ENCODE data around the gene KCNJ2.

Gene KCNJ2

DNA sequence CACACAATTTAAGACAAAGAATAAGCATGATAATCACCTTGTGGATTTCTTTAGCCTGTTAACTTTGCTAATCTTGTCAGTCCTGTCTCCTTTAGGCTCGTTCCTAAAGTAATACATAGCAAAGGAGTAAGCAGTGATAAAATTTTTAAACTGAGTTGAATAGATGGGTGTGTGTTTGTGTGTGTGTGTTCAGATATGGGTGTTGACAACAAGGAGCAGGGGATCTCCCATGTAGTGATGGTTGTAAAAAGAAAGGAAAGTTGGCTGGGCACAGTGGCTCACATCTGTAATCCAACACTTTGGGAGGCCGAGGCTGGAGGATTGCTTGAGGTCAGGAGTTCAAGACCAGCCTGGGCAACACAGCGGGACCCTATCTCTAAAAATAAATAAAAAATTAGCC is 44.6 kb upstream of the KCNJ2 start:
- H3K4me3 ChIP-seq (ENCODE audit: low read depth, low read length) = no peak overlapping the region
- in situ Hi-C loops (cut with HindIII; ENCODE audit: low sequenced_read_pairs) = loop anchor here (25.0 kb wide), 1 partner anchor 537 kb away; no protein-coding TSS in a partner anchor
- TF ChIP-seq, protein P1, sequence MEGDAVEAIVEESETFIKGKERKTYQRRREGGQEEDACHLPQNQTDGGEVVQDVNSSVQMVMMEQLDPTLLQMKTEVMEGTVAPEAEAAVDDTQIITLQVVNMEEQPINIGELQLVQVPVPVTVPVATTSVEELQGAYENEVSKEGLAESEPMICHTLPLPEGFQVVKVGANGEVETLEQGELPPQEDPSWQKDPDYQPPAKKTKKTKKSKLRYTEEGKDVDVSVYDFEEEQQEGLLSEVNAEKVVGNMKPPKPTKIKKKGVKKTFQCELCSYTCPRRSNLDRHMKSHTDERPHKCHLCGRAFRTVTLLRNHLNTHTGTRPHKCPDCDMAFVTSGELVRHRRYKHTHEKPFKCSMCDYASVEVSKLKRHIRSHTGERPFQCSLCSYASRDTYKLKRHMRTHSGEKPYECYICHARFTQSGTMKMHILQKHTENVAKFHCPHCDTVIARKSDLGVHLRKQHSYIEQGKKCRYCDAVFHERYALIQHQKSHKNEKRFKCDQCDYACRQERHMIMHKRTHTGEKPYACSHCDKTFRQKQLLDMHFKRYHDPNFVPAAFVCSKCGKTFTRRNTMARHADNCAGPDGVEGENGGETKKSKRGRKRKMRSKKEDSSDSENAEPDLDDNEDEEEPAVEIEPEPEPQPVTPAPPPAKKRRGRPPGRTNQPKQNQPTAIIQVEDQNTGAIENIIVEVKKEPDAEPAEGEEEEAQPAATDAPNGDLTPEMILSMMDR (IDR thresholded peaks at IDR 0.05; ENCODE audit: low read depth, low read length, missing control alignments) = no peak
- DNase-seq (ENCODE audit: low read depth) = no peak

- TF ChIP-seq, protein P1 (IDR thresholded peaks at IDR 0.05; ENCODE audit: low read depth, low read length, missing control alignments) = no peak
- in situ Hi-C loops (cut with HindIII; ENCODE audit: low sequenced_read_pairs) = loop anchor here (25.0 kb wide), 1 partner anchor 540 kb away; no protein-coding TSS in a partner anchor
- no peak overlapping the region for H3K4me3 ChIP-seq (ENCODE audit: low read depth, low read length)
- no peak for DNase-seq (ENCODE audit: low read depth)
These were observed 42.0 kb upstream of the KCNJ2 start for GRCh38 chr17:70127221-70127873.

- DNase-seq (ENCODE audit: low read depth) = no peak
- in situ Hi-C loops (cut with HindIII; ENCODE audit: low sequenced_read_pairs) = loop anchor here (25.0 kb wide), 1 partner anchor 541 kb away; no protein-coding TSS in a partner anchor
- H3K4me3 ChIP-seq (ENCODE audit: low read depth, low read length) = no peak overlapping the region
- TF ChIP-seq, protein P1 (IDR thresholded peaks at IDR 0.05; ENCODE audit: low read depth, low read length, missing control alignments) = no peak
These were observed 40.5 kb upstream of the KCNJ2 start for GRCh38 chr17:70128727-70129238.

DNA sequence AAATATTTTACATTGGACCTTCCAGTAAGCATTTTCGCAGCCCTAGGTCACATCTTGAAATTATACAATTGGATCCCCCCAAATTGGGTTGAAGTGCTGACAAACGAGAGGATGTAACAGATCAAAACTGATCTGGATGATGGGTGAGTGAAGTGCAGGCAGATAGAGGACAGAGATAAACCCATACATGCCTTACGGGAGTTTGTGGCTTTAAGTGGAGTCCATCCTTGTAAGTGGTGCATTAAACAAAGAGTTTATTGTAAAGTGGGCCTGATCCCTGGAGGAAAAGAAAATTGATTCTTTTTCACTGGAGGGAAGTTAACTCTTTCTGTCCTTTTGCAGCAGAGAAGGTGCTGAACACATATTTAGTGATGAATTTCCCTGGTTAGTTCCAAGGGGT is 39.0 kb upstream of the KCNJ2 start:
- in situ Hi-C loops (cut with HindIII; ENCODE audit: low sequenced_read_pairs) = loop anchor here (25.0 kb wide), 1 partner anchor 543 kb away; no protein-coding TSS in a partner anchor
- TF ChIP-seq, protein P1 (IDR thresholded peaks at IDR 0.05; ENCODE audit: low read depth, low read length, missing control alignments) = no peak
- DNase-seq (ENCODE audit: low read depth) = no peak
- H3K4me3 ChIP-seq (ENCODE audit: low read depth, low read length) = no peak overlapping the region

- TF ChIP-seq, protein P1 (IDR thresholded peaks at IDR 0.05; ENCODE audit: low read depth, low read length, missing control alignments) = no peak
- in situ Hi-C loops (cut with HindIII; ENCODE audit: low sequenced_read_pairs) = loop anchor here (25.0 kb wide), 1 partner anchor 545 kb away; no protein-coding TSS in a partner anchor
- DNase-seq (ENCODE audit: low read depth) = no peak
- H3K4me3 ChIP-seq (ENCODE audit: low read depth, low read length) = no peak overlapping the region
These were observed 36.8 kb upstream of the KCNJ2 start for GRCh38 chr17:70132505-70132904.

DNA sequence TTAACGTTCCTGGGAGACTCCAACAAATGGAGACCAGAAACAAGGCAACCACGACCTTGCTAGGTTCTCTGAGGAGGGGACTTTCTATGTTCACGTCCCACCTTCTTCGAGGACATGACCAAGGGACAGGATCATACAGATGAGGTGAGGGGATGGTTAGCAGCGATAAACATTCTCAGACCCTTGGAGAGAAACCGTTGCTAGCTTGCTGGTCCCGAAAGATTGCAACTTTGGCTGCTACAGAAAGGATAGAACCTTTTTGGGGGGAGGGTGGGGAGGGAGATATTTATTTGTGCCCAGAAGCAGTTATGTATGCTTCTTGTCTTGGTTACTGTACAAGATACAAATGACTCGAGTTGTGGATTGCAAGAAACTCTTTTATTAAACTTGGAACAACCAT is 35.3 kb upstream of the KCNJ2 start:
- H3K4me3 ChIP-seq (ENCODE audit: low read depth, low read length) = no peak overlapping the region
- TF ChIP-seq, protein P1 (IDR thresholded peaks at IDR 0.05; ENCODE audit: low read depth, low read length, missing control alignments) = no peak
- in situ Hi-C loops (cut with HindIII; ENCODE audit: low sequenced_read_pairs) = loop anchor here (25.0 kb wide), 1 partner anchor 547 kb away; no protein-coding TSS in a partner anchor
- no peak for DNase-seq (ENCODE audit: low read depth)

Data from astrocyte of the cerebellum (primary cell).